Measurements from ENCODE around the gene TPSAB1.

TPSAB1 gene

DNA sequence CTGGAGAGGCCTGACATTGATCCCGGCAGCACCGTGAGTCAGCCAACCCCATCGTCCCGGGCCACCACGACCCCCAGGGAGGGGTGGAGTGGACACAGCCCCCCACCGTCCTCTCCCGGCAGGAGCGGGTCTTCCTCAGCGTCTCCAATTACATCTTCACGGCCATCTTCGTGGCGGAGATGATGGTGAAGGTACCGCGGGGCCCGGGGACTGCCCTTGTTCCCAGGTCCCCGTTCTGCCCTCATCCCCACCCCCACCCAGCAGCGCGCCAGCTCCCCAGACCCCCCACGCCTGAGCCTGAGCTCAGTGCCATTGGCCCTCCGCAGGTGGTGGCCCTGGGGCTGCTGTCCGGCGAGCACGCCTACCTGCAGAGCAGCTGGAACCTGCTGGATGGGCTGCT lies 30.0 kb upstream of the TPSAB1 start:
- no peak for DNase-seq (ENCODE audit: low read depth in 2 of 2)

- DNase-seq (ENCODE audit: low read depth in 2 of 2): no peak
Observed at GRCh38 chr16:1211451-1212268, 28.8 kb upstream of the TPSAB1 start.

DNA sequence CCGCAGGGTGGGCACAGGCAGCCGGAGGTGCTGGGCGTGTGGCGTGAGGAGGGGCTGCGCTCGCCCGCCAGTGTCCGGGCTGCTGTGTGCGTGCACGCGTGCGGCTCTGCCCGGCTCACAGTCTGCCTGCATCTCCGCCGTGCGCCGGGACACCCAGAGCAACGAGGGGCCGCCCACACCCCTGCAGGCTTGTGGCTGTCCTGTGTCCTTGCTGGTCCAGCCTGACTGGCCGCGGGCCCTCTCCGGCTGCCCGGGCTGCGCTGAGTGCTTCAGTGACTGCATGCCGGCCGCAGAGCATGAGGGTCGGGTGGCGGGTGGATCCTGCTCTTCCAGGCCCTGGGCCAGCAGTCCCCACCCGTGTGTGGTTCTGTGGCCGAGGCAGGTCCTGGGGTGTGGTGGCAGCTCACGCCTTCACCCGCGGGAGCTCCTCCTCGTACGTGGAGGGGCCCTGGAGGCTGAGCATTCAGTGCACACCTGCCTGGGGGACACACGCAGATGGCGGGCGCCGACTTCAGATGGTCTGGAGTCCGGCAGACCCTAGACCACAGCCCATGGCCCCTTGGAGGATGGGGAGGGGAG lies 27.8 kb upstream of the TPSAB1 start:
- DNase-seq (ENCODE audit: low read depth in 2 of 2): no peak

- DNase-seq (ENCODE audit: low read depth in 2 of 2): no peak
Observed at GRCh38 chr16:1213231-1213630, 27.3 kb upstream of the TPSAB1 start.

DNA sequence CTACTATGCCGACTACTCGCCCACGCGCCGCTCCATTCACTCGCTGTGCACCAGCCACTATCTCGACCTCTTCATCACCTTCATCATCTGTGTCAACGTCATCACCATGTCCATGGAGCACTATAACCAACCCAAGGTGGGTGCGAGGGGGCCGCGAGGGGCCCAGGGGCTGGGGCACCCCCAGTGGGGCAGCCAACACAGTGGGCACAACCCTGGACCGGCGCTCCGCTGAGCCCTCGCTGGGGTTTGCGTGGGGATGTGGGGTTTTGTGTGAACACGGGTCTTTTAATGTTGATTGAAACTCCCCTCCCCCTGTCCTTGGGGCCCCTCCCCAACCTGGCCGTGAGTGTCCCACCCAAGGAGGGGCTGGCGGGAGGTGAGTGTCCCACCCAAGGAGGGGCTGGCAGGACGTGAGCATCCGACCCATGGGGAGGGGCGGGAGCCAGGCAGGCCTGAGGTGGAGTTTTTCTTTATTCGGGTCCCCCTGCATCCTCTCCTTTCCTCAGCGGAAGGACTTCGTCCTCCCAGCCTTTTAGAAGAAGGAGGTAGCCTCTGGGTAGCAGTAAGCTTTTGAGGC lies 26.6 kb upstream of the TPSAB1 start:
- DNase-seq (ENCODE audit: low read depth in 2 of 2): no peak

- DNase-seq (ENCODE audit: low read depth in 2 of 2): no peak
Observed at GRCh38 chr16:1214719-1215118, 25.8 kb upstream of the TPSAB1 start.

DNA sequence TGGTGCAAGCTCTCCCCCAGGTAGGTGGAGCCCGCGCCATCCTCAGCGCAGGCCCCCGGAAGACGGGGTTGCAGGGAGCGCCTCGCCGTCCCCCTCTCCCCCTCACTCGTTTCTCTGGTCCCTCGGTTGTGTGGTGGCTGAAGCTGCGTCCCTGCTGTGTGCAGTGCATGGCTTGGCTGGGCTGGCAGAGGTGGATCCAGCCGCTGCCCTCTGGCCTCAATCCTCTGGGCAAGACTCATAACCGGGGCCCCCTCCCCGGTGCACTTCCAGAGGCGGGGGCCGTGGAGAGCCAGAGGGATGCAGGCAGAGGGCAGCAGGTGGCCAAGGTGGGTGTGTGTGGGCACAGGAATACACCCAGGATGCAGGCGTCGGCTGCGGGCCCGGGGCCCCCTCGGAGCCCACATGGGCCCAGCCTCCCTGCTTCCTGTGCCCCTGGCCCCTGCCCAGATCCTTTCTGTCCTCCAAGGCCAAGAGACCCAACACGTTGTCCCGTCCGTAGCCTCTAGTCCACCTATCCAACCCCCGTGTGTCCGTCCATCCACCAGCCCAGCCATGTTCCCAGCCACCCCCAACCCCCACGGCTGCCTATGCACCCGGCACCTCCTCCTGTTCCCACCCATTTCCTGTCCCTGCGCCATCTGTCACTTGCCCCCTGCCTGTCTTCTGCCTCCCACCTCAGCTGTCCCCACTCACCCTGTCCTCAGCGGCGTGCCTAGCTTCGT lies 24.8 kb upstream of the TPSAB1 start:
- DNase-seq (ENCODE audit: low read depth in 2 of 2): no peak

GRCh38 chr16:1216296-1216619 lies 24.2 kb upstream of the TPSAB1 start:
- no peak for DNase-seq (ENCODE audit: low read depth in 2 of 2)

GRCh38 chr16:1216681-1217400 lies 23.7 kb upstream of the TPSAB1 start:
- DNase-seq (ENCODE audit: low read depth in 2 of 2): no peak

DNA sequence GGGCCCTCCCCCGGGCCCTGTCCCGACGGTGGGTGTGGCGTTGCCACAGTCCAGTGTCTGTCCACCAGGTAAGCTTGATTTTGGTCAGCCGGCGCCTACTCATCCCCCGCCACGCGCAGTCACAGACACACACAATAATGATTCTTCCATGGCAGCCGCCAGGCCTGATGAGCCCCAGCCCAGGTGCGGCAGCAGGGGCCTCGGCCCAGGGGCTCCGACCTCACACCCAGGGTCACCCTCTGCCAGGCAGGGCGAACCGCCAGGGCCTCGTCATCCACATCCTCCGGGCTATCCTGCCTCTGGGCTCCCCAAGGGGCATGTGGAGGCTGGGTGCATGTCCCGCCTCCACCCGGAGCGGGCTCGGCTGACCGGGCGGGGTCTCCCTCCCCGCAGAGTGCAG lies 23.0 kb upstream of the TPSAB1 start:
- DNase-seq (ENCODE audit: low read depth in 2 of 2): no peak

GRCh38 chr16:1218061-1218929 lies 22.2 kb upstream of the TPSAB1 start:
- no peak for DNase-seq (ENCODE audit: low read depth in 2 of 2)

DNA sequence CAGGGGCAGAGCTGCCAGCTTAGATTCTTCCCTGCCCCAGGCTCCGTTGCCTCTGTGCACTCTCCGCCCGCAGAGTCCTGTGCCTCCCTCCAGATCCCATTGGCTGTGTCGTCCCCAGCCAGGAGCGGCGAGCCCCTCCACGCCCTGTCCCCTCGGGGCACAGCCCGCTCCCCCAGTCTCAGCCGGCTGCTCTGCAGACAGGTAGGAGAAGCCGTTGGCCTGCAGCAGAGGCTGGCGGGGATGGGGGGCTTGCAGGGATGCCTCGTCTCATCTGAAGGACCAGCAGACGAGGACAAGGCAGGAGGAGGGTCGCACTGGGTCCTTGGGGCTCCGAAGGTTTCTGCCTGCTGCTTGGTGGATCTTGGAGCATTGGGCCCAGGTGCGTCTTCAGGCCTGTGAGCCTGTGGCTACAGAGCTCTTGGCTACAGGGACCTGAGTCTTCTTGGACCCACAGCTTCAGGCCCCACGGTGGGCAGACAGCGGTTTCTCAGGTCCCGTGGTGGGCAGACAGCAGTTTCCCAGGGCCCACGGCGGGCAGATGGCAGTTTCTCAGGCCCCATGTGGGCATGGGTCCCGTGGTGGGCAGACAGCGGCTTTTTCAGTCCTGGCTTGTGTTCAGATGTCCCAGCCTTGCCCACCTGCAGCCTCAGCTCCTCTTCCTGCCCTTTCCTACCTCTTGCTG lies 21.4 kb upstream of the TPSAB1 start:
- no peak for DNase-seq (ENCODE audit: low read depth in 2 of 2)

DNA sequence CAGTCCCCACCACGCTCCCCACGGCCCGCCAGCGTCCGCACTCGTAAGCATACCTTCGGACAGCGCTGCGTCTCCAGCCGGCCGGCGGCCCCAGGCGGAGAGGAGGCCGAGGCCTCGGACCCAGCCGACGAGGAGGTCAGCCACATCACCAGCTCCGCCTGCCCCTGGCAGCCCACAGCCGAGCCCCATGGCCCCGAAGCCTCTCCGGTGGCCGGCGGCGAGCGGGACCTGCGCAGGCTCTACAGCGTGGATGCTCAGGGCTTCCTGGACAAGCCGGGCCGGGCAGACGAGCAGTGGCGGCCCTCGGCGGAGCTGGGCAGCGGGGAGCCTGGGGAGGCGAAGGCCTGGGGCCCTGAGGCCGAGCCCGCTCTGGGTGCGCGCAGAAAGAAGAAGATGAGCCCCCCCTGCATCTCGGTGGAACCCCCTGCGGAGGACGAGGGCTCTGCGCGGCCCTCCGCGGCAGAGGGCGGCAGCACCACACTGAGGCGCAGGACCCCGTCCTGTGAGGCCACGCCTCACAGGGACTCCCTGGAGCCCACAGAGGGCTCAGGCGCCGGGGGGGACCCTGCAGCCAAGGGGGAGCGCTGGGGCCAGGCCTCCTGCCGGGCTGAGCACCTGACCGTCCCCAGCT lies 20.3 kb upstream of the TPSAB1 start:
- no peak for DNase-seq (ENCODE audit: low read depth in 2 of 2)

- DNase-seq (ENCODE audit: low read depth in 2 of 2): no peak
Observed at GRCh38 chr16:1220841-1221627, 19.5 kb upstream of the TPSAB1 start.

- DNase-seq (ENCODE audit: low read depth in 2 of 2): no peak
Observed at GRCh38 chr16:1221628-1222552, 18.6 kb upstream of the TPSAB1 start.

GRCh38 chr16:1222553-1223354 lies 17.8 kb upstream of the TPSAB1 start:
- DNase-seq (ENCODE audit: low read depth in 2 of 2): no peak

All from fibroblast of skin of left biceps (primary cell).